HepG2 (cell line): ENCODE measurements around the gene BRSK2. TPM values are rescaled to one million over a fixed set of nuclear protein-coding genes. Genes with fewer than 3 reads are reported as not detected.

Experiments
- ATAC-seq: fragments of 200-7000 bp; cut with Tn5 transposase; 3 replicates; pipeline ENCODE4 v1.9.1; 2020; ENCODE audit warnings: mild to moderate bottlenecking, moderate library complexity
- BruUV-seq: library from RNA; stranded (reverse); fragments of 400-500 nt; replicated peaks from 2 replicates; lab custom pipeline; 2021; lab: Mats Ljungman, UMichigan
- CTCF ChIA-PET: fragments of 300-600 bp; formaldehyde crosslinking; extraction: SDS; loops from one replicate; lab custom pipeline; 2021; ENCODE audit warnings: low total read pairs, inconsistent platforms, low intra/inter-chr PET ratio; lab: Yijun Ruan, JAX
- POLR2A ChIA-PET: fragments of 350-600 bp; sonication (Branson Sonifier 250); formaldehyde crosslinking; loops from one replicate; lab custom pipeline; 2020; ENCODE audit warnings: antibody characterized with exemption, inconsistent platforms; lab: Yijun Ruan, JAX
- DNase-seq: peaks from one replicate; pipeline ENCODE4 v3.0.0-alpha.2; 2015; ENCODE audit warnings: low spot score
- FAIRE-seq: peaks from 3 replicates; lab custom pipeline; 2011; peaks lifted over from hg19 to GRCh38; lab: Jason Lieb, UNC
- H2AFZ ChIP-seq: one replicate; pipeline ENCODE4 v1.6.1; 2011; ENCODE audit warnings: low read length, inconsistent platforms
- H3K27ac ChIP-seq: fragments of 300-600 bp; 3 replicates; pipeline ENCODE4 v1.8.0; 2011; ENCODE audit warnings: mixed run types, mild to moderate bottlenecking, mixed read lengths, low read length, inconsistent platforms; ENCODE audit not compliant: insufficient read depth; ENCODE audit errors: extremely low read length
- H3K27me3 ChIP-seq, 2 experiments: fragments of 200-600 bp in 1 of 2; 2 replicates in 1 of 2; 3 replicates in 1 of 2; pipeline versions ENCODE4 v1.6.0 to v1.8.0; 2011; ENCODE audit warnings: low read length in 2 of 2, mild to moderate bottlenecking in 2 of 2, moderate library complexity in 2 of 2, inconsistent platforms in 1 of 2; ENCODE audit not compliant: insufficient read depth in 2 of 2, control insufficient read depth in 1 of 2
- H3K36me3 ChIP-seq, 2 experiments: fragments of 200-600 bp in 1 of 2; replicated peaks in 1 of 2; 2 replicates in 1 of 2; 3 replicates in 1 of 2; pipeline versions ENCODE4 v1.5.1 to v1.8.0; 2011; ENCODE audit warnings: low read length in 2 of 2, inconsistent platforms in 1 of 2; ENCODE audit not compliant: insufficient read depth in 2 of 2, control insufficient read depth in 1 of 2
- H3K4me1 ChIP-seq: 2 replicates; pipeline ENCODE4 v1.5.1; 2012; ENCODE audit warnings: low read length, inconsistent platforms; ENCODE audit not compliant: insufficient read depth
- H3K4me2 ChIP-seq: 2 replicates; pipeline ENCODE4 v1.6.0; 2011; ENCODE audit warnings: low read depth, low read length, inconsistent platforms
- H3K4me3 ChIP-seq, 3 experiments: fragments of 200-600 bp in 1 of 3; sonication (generic), shearing (Covaris generic) in 1 of 3; replicated peaks in 1 of 3; 2 replicates each; pipeline ENCODE4 v1.5.1; 2011 to 2016; ENCODE audit warnings: low read length in 3 of 3, inconsistent platforms in 2 of 3, low read depth in 2 of 3, mild to moderate bottlenecking in 2 of 3, control low read depth in 1 of 3, mixed read lengths in 1 of 3; ENCODE audit not compliant: insufficient read depth in 1 of 3
- H3K79me2 ChIP-seq: one replicate; pipeline ENCODE4 v1.6.1; 2011; ENCODE audit warnings: low read length, inconsistent platforms; ENCODE audit not compliant: insufficient read depth
- H3K9ac ChIP-seq: 2 replicates; pipeline ENCODE4 v1.6.0; 2011; ENCODE audit warnings: mild to moderate bottlenecking, low read depth, low read length, inconsistent platforms; ENCODE audit not compliant: insufficient read depth
- H3K9me3 ChIP-seq: 2 replicates; pipeline ENCODE4 v1.5.1; 2012; ENCODE audit warnings: mild to moderate bottlenecking, low read length
- H4K20me1 ChIP-seq: 2 replicates; pipeline ENCODE4 v1.6.0; 2011; ENCODE audit warnings: inconsistent platforms, mild to moderate bottlenecking, low read length, moderate library complexity; ENCODE audit not compliant: insufficient read depth
- EP300 ChIP-seq, 3 experiments: sonication (generic) in 1 of 3; formaldehyde crosslinking in 1 of 3; IDR thresholded peaks; 2 replicates each; pipeline versions ENCODE4 v1.5.1 to v1.6.1; 2011 to 2020; ENCODE audit warnings: low read depth in 2 of 3, low read length in 2 of 3, borderline replicate concordance in 1 of 3, improper control_type of control experiment in 1 of 3, mild to moderate bottlenecking in 1 of 3, missing genetic modification reagents in 1 of 3, moderate library complexity in 1 of 3
- HOXA7 ChIP-seq: sonication (generic); formaldehyde crosslinking; IDR thresholded peaks from 2 replicates; pipeline ENCODE4 v1.8.1; 2022; ENCODE audit warnings: mild to moderate bottlenecking, missing genetic modification reagents, moderate library complexity
- JDP2 ChIP-seq: sonication (generic); formaldehyde crosslinking; IDR thresholded peaks from 2 replicates; pipeline ENCODE4 v1.8.1; 2022; ENCODE audit warnings: missing genetic modification reagents, borderline replicate concordance
- SIN3B ChIP-seq: fragments of 150-350 bp; IDR thresholded peaks from 2 replicates; pipeline ENCODE4 v1.6.1; 2014; ENCODE audit warnings: low read length
- ZHX1 ChIP-seq: sonication (generic); formaldehyde crosslinking; IDR thresholded peaks from 2 replicates; pipeline ENCODE4 v1.8.1; 2022; ENCODE audit warnings: low read depth, mild to moderate bottlenecking, missing genetic modification reagents
- ZNF275 ChIP-seq: sonication (generic); formaldehyde crosslinking; IDR thresholded peaks from 2 replicates; pipeline ENCODE4 v1.8.0; 2022; ENCODE audit warnings: missing genetic modification reagents, mild to moderate bottlenecking, inconsistent platforms, borderline replicate concordance
- ZNF446 ChIP-seq: sonication (generic); formaldehyde crosslinking; IDR thresholded peaks from 2 replicates; pipeline ENCODE4 v1.5.0; 2020; ENCODE audit warnings: mild to moderate bottlenecking, missing genetic modification reagents
- ZNF547 ChIP-seq: sonication (generic); formaldehyde crosslinking; IDR thresholded peaks from 2 replicates; pipeline ENCODE4 v1.5.1; 2020; ENCODE audit warnings: mild to moderate bottlenecking, missing genetic modification reagents
- WGBS: methylation state at CpG from one replicate; pipeline ENCODE4 v1.1.6; 2017; ENCODE audit warnings: low lambda C conversion rate; 5-methylcytosine and 5-hydroxymethylcytosine counted together
- in situ Hi-C: cut with HindIII; loops from 2 replicates; pipeline ENCODE4 v1.10.0; 2017; ENCODE audit warnings: low pct_unique_long_range_greater_than_20kb; ENCODE audit not compliant: extremely low pct_ligation_motif_present
- intact Hi-C: fragments of 100-400 bp; cut with micrococcal nuclease; formaldehyde crosslinking; loops from one replicate; pipeline ENCODE4 v1.10.0; 2022; ENCODE audit not compliant: unreplicated experiment
- polyA plus RNA-seq, 8 experiments: library from polyadenylated mRNA; depleted of rRNA in 3 of 8; stranded (reverse) in 7 of 8; unstranded in 1 of 8; fragments of >200 nt; fragmentation: Illumina TruSeq in 4 of 8; extraction: Trizol in 4 of 8; gene quantifications; 2 replicates each; pipeline versions ENCODE4 v1.2.1 to v1.2.3, GENCODE V29; 2011 to 2016; ENCODE audit warnings: low read depth in 4 of 8, missing spikeins in 1 of 8, mixed read lengths in 1 of 8; ENCODE audit not compliant: insufficient read depth in 1 of 8
- total RNA-seq, 5 experiments: library from RNA; depleted of rRNA; stranded (reverse); fragments of >200 nt; fragmentation: Illumina TruSeq; extraction: Trizol; gene quantifications; 2 replicates each; pipeline ENCODE4 v1.2.3, GENCODE V29; 2016; ENCODE audit warnings: low read depth in 1 of 5
- TF ChIP-seq, protein P1 (sequence below): sonication (generic); formaldehyde crosslinking; IDR thresholded peaks from 2 replicates; pipeline ENCODE4 v1.5.0; 2020; ENCODE audit warnings: mild to moderate bottlenecking, missing genetic modification reagents

BRSK2 gene
- total and polyA plus RNA-seq, 2 of the 13 experiments (the other 11 are each of a cell fraction or from before 2014, with no cell fraction given): 0.74 to 1.1 TPM

DNA sequence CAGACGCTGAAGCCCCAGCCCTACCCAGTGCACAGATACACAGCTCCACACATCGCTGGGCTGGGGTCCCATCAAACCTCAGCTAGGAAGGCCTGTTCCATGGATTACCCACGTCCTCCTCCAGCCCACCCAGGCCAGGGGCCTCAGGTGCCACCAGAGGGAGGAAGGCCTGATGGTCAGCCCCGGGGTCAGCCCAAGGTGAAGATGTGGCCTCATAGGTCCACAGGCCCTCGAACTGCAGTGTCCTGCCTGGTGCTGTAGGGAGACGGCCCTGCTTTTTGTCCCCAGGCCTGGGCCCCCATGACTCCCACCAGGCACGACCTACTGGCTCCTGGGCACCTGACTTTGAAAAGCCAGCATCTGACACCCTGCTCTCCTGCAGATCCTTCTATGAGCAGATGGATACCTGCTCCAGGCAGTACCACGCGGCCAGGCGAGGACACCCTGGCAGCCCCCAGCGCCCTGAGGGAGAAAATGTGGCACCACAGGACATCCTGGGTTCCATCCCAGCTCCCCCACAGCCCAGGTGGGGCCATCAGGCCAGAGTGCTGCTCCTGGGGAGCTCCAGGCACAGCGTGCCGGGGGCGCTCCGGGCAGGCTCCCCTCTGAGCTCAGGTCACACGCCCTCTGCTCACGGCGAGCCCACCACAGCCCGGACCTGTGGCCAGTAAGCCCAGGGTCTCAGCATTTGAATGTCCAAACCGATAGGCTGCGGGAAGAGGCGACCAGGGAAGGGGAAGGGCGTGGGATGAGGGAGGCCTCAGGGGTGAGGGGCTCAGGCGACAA lies 112.6 kb downstream of the BRSK2 start:
- Histone ChIP-seq H3K27ac (no peak overlapping the region), H3K9me3 (no peaks in the 10 kb centered on the region), H3K4me2 (no peak overlapping the region), H3K79me2 (no peaks in the 10 kb centered on the region), H2AFZ (no peak overlapping the region), H3K4me1 (no peaks in the 10 kb centered on the region), H3K36me3 (no peaks in the 10 kb centered on the region; a peak in 1 of 5 replicates), H3K4me3 (no peak overlapping the region), H3K9ac (no peak overlapping the region), H3K27me3 (no peaks in the 10 kb centered on the region), H4K20me1 (peaks cover 9% of the 10 kb centered on the region; the same call in 1 of the 2 replicates)
- ATAC-seq (no peak), DNase-seq (no peak), FAIRE-seq (no peak)
- in situ Hi-C loops (no loop called here), intact Hi-C loops (no loop called here)
- no TSS peak for BruUV-seq
- ChIA-PET CTCF (no interaction called here), POLR2A (no interaction called here)
- 96% methylated on average over 12 of the region's 24 CpGs for WGBS
- TF ChIP-seq ZHX1 (CRISPR knock-in tag) (no peak), JDP2 (CRISPR knock-in tag) (no peak), ZNF547 (CRISPR knock-in tag) (no peak), SIN3B (no peak), ZNF446 (CRISPR knock-in tag) (no peak), HOXA7 (CRISPR knock-in tag) (no peak), EP300 (IDR thresholded peaks at IDR 0.05; ENCODE audit: low read depth in 2 of 2, low read length in 2 of 2) (no peak), EP300 (CRISPR knock-in tag; IDR thresholded peaks at IDR 0.05; ENCODE audit: borderline replicate concordance) (no peak), ZNF275 (no peak)
- TF ChIP-seq, protein P1, sequence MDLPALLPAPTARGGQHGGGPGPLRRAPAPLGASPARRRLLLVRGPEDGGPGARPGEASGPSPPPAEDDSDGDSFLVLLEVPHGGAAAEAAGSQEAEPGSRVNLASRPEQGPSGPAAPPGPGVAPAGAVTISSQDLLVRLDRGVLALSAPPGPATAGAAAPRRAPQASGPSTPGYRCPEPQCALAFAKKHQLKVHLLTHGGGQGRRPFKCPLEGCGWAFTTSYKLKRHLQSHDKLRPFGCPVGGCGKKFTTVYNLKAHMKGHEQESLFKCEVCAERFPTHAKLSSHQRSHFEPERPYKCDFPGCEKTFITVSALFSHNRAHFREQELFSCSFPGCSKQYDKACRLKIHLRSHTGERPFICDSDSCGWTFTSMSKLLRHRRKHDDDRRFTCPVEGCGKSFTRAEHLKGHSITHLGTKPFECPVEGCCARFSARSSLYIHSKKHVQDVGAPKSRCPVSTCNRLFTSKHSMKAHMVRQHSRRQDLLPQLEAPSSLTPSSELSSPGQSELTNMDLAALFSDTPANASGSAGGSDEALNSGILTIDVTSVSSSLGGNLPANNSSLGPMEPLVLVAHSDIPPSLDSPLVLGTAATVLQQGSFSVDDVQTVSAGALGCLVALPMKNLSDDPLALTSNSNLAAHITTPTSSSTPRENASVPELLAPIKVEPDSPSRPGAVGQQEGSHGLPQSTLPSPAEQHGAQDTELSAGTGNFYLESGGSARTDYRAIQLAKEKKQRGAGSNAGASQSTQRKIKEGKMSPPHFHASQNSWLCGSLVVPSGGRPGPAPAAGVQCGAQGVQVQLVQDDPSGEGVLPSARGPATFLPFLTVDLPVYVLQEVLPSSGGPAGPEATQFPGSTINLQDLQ (CRISPR knock-in tag): no peak
